NT2/D1 (cell line): Measurements from ENCODE around the gene TST.

Source experiments
- DNase-seq: peaks from one replicate; pipeline ENCODE4 v3.0.0-alpha.2; 2011; ENCODE audit warnings: low read depth, low spot score
- H3K27me3 ChIP-seq: 2 replicates; pipeline ENCODE4 v1.6.0; 2011; ENCODE audit warnings: mild to moderate bottlenecking; ENCODE audit not compliant: insufficient read length, insufficient read depth
- H3K36me3 ChIP-seq: 2 replicates; pipeline ENCODE4 v1.6.1; 2011; ENCODE audit warnings: mild to moderate bottlenecking, low read length, mixed read lengths; ENCODE audit not compliant: insufficient read depth, insufficient read length
- H3K4me1 ChIP-seq: 2 replicates; pipeline ENCODE4 v1.5.1; 2011; ENCODE audit not compliant: insufficient read depth, insufficient read length
- H3K4me3 ChIP-seq: 2 replicates; pipeline ENCODE4 v1.5.1; 2011; ENCODE audit warnings: low read depth; ENCODE audit not compliant: insufficient read length
- H3K9ac ChIP-seq: 2 replicates; pipeline ENCODE4 v1.6.0; 2011; ENCODE audit warnings: low read depth; ENCODE audit not compliant: insufficient read length
- H3K9me3 ChIP-seq: 2 replicates; pipeline ENCODE4 v1.5.1; 2011; ENCODE audit warnings: mild to moderate bottlenecking, low read length; ENCODE audit not compliant: insufficient read depth
- SUZ12 ChIP-seq: IDR thresholded peaks from 2 replicates; pipeline ENCODE4 v1.6.1; 2011; ENCODE audit not compliant: insufficient read length, insufficient read depth; ENCODE audit errors: extremely low read depth
- YY1 ChIP-seq: IDR thresholded peaks from 2 replicates; pipeline ENCODE4 v1.6.1; 2011; ENCODE audit not compliant: insufficient read length, insufficient read depth
- ZNF274 ChIP-seq: IDR thresholded peaks from 2 replicates; pipeline ENCODE4 v1.6.1; 2011; ENCODE audit warnings: mild to moderate bottlenecking, low read depth, low read length

The TST gene

GRCh38 chr22:36988075-36988832 is 31.0 kb downstream of the TST start:
- Histone ChIP-seq H3K9me3 (peaks cover 28% of the 10 kb centered on the region), H3K36me3 (no peaks in the 10 kb centered on the region), H3K4me1 (no peaks in the 10 kb centered on the region), H3K27me3 (no peaks in the 10 kb centered on the region), H3K9ac (no peak overlapping the region), H3K4me3 (no peak overlapping the region)
- no peak for DNase-seq
- TF ChIP-seq YY1 (no peak), SUZ12 (no peak), ZNF274 (no peak)

GRCh38 chr22:36986242-36986821 is 32.9 kb downstream of the TST start:
- DNase-seq, result no peak
- Histone ChIP-seq H3K4me3 (no peak overlapping the region), H3K9me3 (peaks cover 28% of the 10 kb centered on the region), H3K27me3 (no peaks in the 10 kb centered on the region), H3K9ac (no peak overlapping the region), H3K36me3 (no peaks in the 10 kb centered on the region), H3K4me1 (no peaks in the 10 kb centered on the region)
- no peak for TF ChIP-seq ZNF274
- no peak for TF ChIP-seq SUZ12
- TF ChIP-seq YY1, result no peak

DNA sequence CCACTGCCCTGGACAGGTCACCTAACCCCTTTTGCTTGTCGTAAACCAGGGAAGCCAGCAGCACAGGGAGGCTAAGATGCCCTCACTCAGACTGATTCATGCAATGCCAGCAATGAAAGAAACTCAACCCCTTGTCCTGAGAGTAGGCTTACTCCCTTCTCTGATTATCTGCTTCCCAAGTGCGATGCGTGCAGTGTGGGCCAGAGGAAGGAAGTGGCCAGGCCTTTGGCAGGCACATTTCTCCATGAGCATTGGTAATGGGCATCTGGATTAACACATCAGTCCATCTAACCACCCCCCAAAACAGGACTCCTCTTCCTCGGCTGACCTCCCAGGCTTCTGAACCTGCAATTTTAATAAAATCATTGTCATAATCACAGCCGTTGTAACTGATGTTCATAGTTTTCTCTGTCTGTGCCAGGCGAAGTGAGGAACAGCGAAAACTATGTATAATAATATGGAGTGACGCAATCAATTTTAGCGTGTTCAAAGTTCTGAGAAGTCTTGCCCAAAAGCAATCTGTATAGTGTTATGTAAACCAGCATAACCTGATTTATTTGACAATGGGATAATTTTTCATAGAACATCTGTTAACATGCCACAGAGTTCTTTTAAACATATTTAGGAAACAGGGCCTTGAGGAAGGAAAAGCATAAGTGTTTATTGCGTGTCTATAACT is 33.9 kb downstream of the TST start:
- Histone ChIP-seq H3K9ac (no peak overlapping the region), H3K4me3 (no peak overlapping the region), H3K27me3 (no peaks in the 10 kb centered on the region), H3K36me3 (no peaks in the 10 kb centered on the region), H3K9me3 (peaks cover 25% of the 10 kb centered on the region), H3K4me1 (no peaks in the 10 kb centered on the region)
- no peak for DNase-seq
- TF ChIP-seq YY1, result no peak
- no peak for TF ChIP-seq ZNF274
- no peak for TF ChIP-seq SUZ12

DNA sequence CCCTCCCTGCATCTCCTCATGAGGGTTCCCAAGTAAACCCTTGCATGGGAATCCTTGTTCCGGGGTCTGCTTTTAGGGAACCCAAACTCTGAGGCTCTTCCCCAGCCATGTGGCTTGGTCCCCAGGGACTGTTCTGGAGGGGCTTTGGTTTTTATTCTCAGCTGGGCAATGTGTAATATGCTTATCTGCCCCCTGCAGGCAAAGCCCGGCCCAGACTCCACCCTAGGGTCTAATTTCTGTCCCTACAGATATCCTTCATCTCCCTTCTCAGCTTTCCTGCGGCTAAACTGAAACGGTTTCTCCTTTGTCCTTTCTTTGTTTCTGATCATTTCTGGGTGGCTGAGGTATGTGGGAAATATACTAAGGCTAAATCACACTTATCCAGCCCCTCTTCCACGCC is 37.1 kb downstream of the TST start:
- Histone ChIP-seq H3K27me3 (no peaks in the 10 kb centered on the region), H3K4me1 (no peaks in the 10 kb centered on the region), H3K36me3 (no peaks in the 10 kb centered on the region), H3K9ac (no peak overlapping the region), H3K9me3 (peaks cover 21% of the 10 kb centered on the region), H3K4me3 (no peak overlapping the region)
- DNase-seq, result no peak
- TF ChIP-seq SUZ12, result no peak
- TF ChIP-seq ZNF274, result no peak
- TF ChIP-seq YY1, result no peak

DNA sequence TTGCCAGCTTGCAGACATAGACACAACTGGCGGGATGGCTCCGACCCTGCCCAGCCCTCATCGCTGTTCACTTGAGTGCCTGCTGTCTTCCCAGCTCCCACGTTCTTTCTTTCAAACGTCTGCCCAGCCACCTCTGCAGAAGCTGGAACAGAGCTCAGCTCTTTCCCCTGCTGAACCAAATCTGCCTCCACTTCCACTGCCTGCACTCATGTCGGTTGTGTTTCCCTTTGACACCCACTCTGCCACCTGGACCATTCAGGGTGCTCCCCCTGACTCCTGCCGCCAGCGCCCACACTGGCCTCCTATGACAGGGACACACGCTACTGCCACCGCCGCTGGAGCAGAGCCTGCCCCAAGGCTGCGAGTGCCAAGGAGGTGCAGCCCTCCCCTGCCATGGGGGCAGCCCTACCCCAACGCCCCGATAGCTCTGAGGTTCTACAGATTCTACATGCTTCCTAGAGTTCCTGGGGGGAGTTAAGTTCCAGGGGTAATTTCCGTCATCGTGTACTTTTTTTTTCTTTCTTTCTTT is 37.9 kb downstream of the TST start:
- no peaks in the 10 kb centered on the region for H3K27me3 ChIP-seq
- H3K36me3 ChIP-seq, result no peaks in the 10 kb centered on the region
- H3K4me3 ChIP-seq, result no peak overlapping the region
- no peaks in the 10 kb centered on the region for H3K4me1 ChIP-seq
- TF ChIP-seq YY1, result no peak
- TF ChIP-seq SUZ12, result no peak
- no peak for TF ChIP-seq ZNF274
- H3K9me3 ChIP-seq, result peaks cover 13% of the 10 kb centered on the region
- no peak for DNase-seq
- H3K9ac ChIP-seq, result no peak overlapping the region

DNA sequence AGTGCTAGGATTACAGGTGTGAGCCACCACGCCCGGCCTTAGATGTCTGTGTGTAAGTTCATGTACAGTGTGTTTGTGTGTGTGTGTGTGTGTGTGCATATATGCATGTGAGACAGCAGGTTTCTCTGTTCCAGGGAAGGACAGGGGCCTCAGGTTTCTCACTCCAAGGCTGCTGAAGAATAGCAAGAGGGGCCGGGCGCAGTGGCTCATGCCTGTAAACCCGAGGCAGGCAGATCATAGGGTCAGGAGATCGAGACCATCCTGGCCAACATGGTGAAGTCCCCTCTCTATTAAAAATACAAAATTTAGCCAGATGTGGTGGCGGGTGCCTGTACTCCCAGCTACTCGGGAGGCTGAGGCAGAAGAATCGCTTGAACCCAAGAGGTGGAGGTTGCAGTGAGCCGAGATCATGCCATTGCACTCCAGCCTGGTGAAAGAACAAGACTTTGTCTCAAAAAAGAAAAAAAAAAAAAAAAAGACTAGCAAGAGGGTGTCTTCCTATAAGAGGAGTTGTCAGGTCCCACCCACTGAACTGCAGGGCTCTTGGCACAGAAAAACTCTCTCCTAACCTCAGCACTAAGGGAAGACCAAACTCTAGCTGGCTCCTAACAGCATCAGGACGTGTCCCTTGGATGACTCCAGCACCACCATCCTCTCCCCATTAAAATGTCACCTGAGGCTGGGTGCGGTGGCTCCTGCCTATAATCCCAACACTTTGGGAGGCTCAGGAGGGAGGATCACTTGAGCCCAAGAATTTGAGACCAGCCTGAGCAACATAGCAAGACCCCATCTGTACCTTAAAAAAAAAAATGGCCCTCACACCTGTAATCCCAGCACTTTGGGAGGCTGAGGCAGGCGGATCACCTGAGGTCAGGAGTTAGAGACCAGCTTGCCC is 40.0 kb downstream of the TST start:
- no peak overlapping the region for H3K9ac ChIP-seq
- TF ChIP-seq YY1, result no peak
- no peak for TF ChIP-seq ZNF274
- no peak for TF ChIP-seq SUZ12
- no peaks in the 10 kb centered on the region for H3K9me3 ChIP-seq
- DNase-seq, result no peak
- H3K36me3 ChIP-seq, result no peaks in the 10 kb centered on the region
- H3K4me1 ChIP-seq, result no peaks in the 10 kb centered on the region
- no peak overlapping the region for H3K4me3 ChIP-seq
- no peaks in the 10 kb centered on the region for H3K27me3 ChIP-seq
